Measurements from ENCODE around the gene GDNF. TPM values are rescaled to one million over a fixed set of nuclear protein-coding genes. Genes with fewer than 3 reads are reported as not detected.

GDNF gene
- total and polyA plus RNA-seq, 10 donors, result 0.02 to 0.88 (median 0.15) TPM; not detected in 2

DNA sequence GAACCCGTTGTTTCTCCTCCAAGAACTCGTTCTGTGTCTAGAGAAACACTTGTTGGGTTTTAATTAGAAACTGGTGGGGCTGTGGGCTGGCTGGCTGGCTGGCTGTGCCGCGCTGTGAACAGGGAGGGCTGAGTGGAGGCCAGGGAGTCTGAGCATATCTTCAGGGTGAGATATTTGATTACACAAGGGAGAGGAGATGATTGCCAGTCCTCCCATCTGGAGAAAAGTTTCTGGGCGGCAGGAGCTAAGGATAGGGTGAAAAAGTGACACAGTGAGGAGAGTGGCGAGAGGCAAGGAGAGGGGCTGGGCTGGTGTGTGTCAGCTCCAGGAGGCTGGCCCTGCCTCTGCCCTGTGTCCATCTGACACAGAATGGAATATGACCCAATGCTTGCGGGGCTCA is 63.0 kb downstream of the GDNF start:
- Histone ChIP-seq H3K4me3 (no peak overlapping the region), H3K36me3 (no peaks in the 10 kb centered on the region), H3K27ac (peak overlapping the region in 1 of 8 donors; percentile 49), H3K27me3 (replicated peaks in 1 of 7) (no peaks in the 10 kb centered on the region), H3K9me3 (peaks cover 0 to 32% (median 22%) of the 10 kb centered on the region in 8 donors), H3K4me1 (no peaks in the 10 kb centered on the region)
- TF ChIP-seq POLR2AphosphoS5 (IDR thresholded peaks at IDR 0.05) (no peak), CTCF (IDR thresholded peaks at IDR 0.05 in 8 of 11, conservative IDR thresholded peaks at IDR 0.05 in 3 of 11) (no peak), POLR2A (IDR thresholded peaks at IDR 0.05) (no peak)
- intact Hi-C loops (cut with DNase I; ENCODE audit: low total_unique reads), result no loop called here
- DNase-seq, result no peak
- 87 to 93% (median 90%) methylated on average over 7 of the region's 7 CpGs for WGBS, 5 donors

DNA sequence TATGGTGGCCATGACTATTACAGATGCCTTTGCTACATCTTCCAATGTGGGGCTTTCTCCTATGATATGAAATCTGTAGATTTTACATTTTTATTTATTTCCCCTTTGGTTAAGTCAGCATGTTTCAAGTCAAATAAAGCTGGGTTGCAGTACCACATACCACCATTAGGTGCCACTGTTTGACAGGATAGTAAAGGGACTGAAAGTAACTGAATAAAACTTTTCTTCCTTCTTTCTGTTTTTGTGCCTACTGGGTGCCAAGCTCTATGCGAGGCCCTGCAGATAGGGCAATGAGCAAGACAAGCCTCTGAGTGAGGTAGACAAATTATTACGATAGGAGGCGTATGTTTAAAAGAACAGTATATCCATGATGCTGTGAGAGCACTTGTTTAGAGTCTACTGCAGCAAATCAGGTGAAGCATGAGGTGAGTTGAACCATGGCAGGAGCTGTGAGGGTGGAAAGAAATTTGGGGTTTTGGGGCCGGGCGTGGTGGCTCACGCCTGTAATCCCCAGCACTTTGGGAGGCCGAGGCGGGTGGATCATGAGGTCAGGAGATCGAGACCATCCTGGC is 64.8 kb downstream of the GDNF start:
- Histone ChIP-seq H3K4me1 (no peaks in the 10 kb centered on the region), H3K36me3 (no peaks in the 10 kb centered on the region), H3K27ac (no peak overlapping the region), H3K9me3 (peaks cover 0 to 32% (median 22%) of the 10 kb centered on the region in 8 donors), H3K27me3 (replicated peaks in 1 of 7) (no peaks in the 10 kb centered on the region), H3K4me3 (no peak overlapping the region)
- intact Hi-C loops (cut with DNase I; ENCODE audit: low total_unique reads), result no loop called here
- TF ChIP-seq POLR2A (IDR thresholded peaks at IDR 0.05), result no peak
- no peak for TF ChIP-seq POLR2AphosphoS5 (IDR thresholded peaks at IDR 0.05)
- peak in 9 of 11 experiments; percentile 5 to 58 (median 34) for TF ChIP-seq CTCF (IDR thresholded peaks at IDR 0.05 in 8 of 11, conservative IDR thresholded peaks at IDR 0.05 in 3 of 11)
- 96 to 99% (median 97%) methylated on average over 9 of the region's 9 CpGs for WGBS, 5 donors
- no peak for DNase-seq

- WGBS, 5 donors, result 74 to 87% (median 82%) methylated on average over 1 of the region's 1 CpG
- Histone ChIP-seq H3K4me3 (no peak overlapping the region), H3K27ac (no peak overlapping the region), H3K4me1 (no peaks in the 10 kb centered on the region), H3K27me3 (replicated peaks in 1 of 7) (no peaks in the 10 kb centered on the region), H3K36me3 (no peaks in the 10 kb centered on the region), H3K9me3 (peaks cover 0 to 32% (median 22%) of the 10 kb centered on the region in 8 donors)
- intact Hi-C loops (cut with DNase I; ENCODE audit: low total_unique reads), result no loop called here
- no peak for DNase-seq
- TF ChIP-seq POLR2AphosphoS5 (IDR thresholded peaks at IDR 0.05), result no peak
- TF ChIP-seq POLR2A (IDR thresholded peaks at IDR 0.05), result no peak
- no peak for TF ChIP-seq CTCF (IDR thresholded peaks at IDR 0.05 in 8 of 11, conservative IDR thresholded peaks at IDR 0.05 in 3 of 11)
These were observed 66.0 kb downstream of the GDNF start for GRCh38 chr5:37773809-37774208.

DNA sequence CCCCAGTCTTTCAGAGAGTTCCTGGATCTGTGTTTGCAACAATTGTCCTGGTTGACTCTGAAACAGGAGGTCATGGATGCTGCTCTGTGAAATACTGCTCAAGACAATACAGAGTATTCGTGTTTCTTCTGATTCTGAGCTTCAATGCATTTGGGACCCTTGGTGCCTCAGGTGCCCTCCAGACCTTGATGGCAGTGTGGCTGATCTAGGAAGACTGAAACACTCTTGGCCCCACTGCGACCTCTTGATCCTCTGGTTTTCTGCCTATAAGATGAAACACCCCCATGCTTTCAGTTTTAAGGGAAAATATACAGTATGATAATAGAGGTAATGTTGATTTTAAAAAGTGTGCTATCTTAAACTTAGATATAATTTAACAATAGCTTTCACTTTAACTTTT is 67.6 kb downstream of the GDNF start:
- no peak for DNase-seq
- TF ChIP-seq CTCF (IDR thresholded peaks at IDR 0.05 in 8 of 11, conservative IDR thresholded peaks at IDR 0.05 in 3 of 11), result no peak
- Histone ChIP-seq H3K27me3 (replicated peaks in 1 of 7) (no peaks in the 10 kb centered on the region), H3K36me3 (no peaks in the 10 kb centered on the region), H3K9me3 (peaks cover 0 to 32% (median 22%) of the 10 kb centered on the region in 8 donors), H3K4me1 (no peaks in the 10 kb centered on the region), H3K27ac (no peak overlapping the region), H3K4me3 (no peak overlapping the region)
- WGBS, 5 donors, result 85 to 93% (median 88%) methylated on average over 2 of the region's 2 CpGs
- intact Hi-C loops (cut with DNase I; ENCODE audit: low total_unique reads), result no loop called here

All from spleen (tissue), 11 donors.